HG02840 (cell line): ENCODE results near the gene MAG.

ENCODE experiments used
- ATAC-seq: cut with Tn5 transposase; IDR thresholded peaks from one replicate; pipeline ENCODE4 v1.9.1; 2021; ENCODE audit warnings: mild to moderate bottlenecking, moderate library complexity, moderate number of reproducible peaks; ENCODE audit not compliant: unreplicated experiment, low FRiP score

MAG gene

GRCh38 chr19:35296644-35297514 lies 4.9 kb downstream of the MAG start:
- no peak for ATAC-seq

- ATAC-seq, result no peak
Observed at GRCh38 chr19:35297515-35297848, 5.5 kb downstream of the MAG start.

GRCh38 chr19:35297922-35298321 lies 6.0 kb downstream of the MAG start:
- ATAC-seq, result no peak

GRCh38 chr19:35298561-35298972 lies 6.6 kb downstream of the MAG start:
- ATAC-seq, result no peak

- no peak for ATAC-seq
Observed at GRCh38 chr19:35299523-35300338, 7.8 kb downstream of the MAG start.

- ATAC-seq, result no peak
Observed at GRCh38 chr19:35300339-35300649, 8.3 kb downstream of the MAG start.

GRCh38 chr19:35301961-35302360 lies 10.0 kb downstream of the MAG start:
- ATAC-seq, result no peak

- no peak for ATAC-seq
Observed at GRCh38 chr19:35302446-35302845, 10.5 kb downstream of the MAG start.

- ATAC-seq, result no peak
Observed at GRCh38 chr19:35303357-35303915, 11.5 kb downstream of the MAG start.

- ATAC-seq, result no peak
Observed at GRCh38 chr19:35304036-35304435, 12.1 kb downstream of the MAG start.

GRCh38 chr19:35305181-35305580 lies 13.2 kb downstream of the MAG start:
- no peak for ATAC-seq

- no peak for ATAC-seq
Observed at GRCh38 chr19:35306473-35307246, 14.7 kb downstream of the MAG start.

GRCh38 chr19:35307931-35308330 lies 16.0 kb downstream of the MAG start:
- no peak for ATAC-seq

- ATAC-seq, result no peak
Observed at GRCh38 chr19:35308910-35309309, 16.9 kb downstream of the MAG start.

- ATAC-seq, result no peak
Observed at GRCh38 chr19:35309481-35310279, 17.7 kb downstream of the MAG start.

- no peak for ATAC-seq
Observed at GRCh38 chr19:35310331-35310730, 18.4 kb downstream of the MAG start.

GRCh38 chr19:35310811-35311465 lies 19.0 kb downstream of the MAG start:
- no peak for ATAC-seq

- no peak for ATAC-seq
Observed at GRCh38 chr19:35311901-35312665, 20.1 kb downstream of the MAG start.

GRCh38 chr19:35313587-35313986 lies 21.6 kb downstream of the MAG start:
- no peak for ATAC-seq
